ENCODE measurements around the gene LEMD2. TPM values are rescaled to one million over a fixed set of nuclear protein-coding genes. Genes with fewer than 3 reads are reported as not detected.

The LEMD2 gene
- total and polyA plus RNA-seq, 9 of the 15 experiments (the other 6 are each of a cell fraction or from before 2014, with no cell fraction given) = 0.32 to 46.3 (median 30.8) TPM

- ATAC-seq = peak; percentile 95
- TF ChIP-seq COPS2 (conservative IDR thresholded peaks at IDR 0.05) (no peak), MBD1 (CRISPR knock-in tag; IDR thresholded peaks at IDR 0.05) (peak; percentile 95; the same call in 1 of the 2 replicates), SPI1 (IDR thresholded peaks at IDR 0.05; ENCODE audit: borderline replicate concordance, low read depth, low read length) (no peak), RFX7 (CRISPR knock-in tag; IDR thresholded peaks at IDR 0.05) (no peak), C11orf30 (IDR thresholded peaks at IDR 0.05; ENCODE audit: low read depth) (no peak), ZNF134 (CRISPR knock-in tag; conservative IDR thresholded peaks at IDR 0.05) (no peak), MBD2 (IDR thresholded peaks at IDR 0.05; ENCODE audit: borderline replicate concordance, low read depth) (no peak), NONO (IDR thresholded peaks at IDR 0.05; ENCODE audit: low read depth in 2 of 2, low read length in 1 of 2) (peak in 1 of 2 experiments; percentile 64; a peak in 1 of 4 replicates), ZNF280B (CRISPR knock-in tag; IDR thresholded peaks at IDR 0.05) (no peak), USF2 (CRISPR knock-in tag; IDR thresholded peaks at IDR 0.05) (no peak), ESRRA (IDR thresholded peaks at IDR 0.05; ENCODE audit: borderline replicate concordance, low read depth) (peak; percentile 67; the same call in 1 of the 2 replicates), RUNX1 (IDR thresholded peaks at IDR 0.05; ENCODE audit: low read depth) (no peak), L3MBTL2 (IDR thresholded peaks at IDR 0.05) (peak; percentile 92), ZBTB33 (CRISPR knock-in tag; IDR thresholded peaks at IDR 0.05) (0 out of 2 replicates have a peak, but pooled peaks have one; percentile 20)
Observed at GRCh38 chr6:33771146-33772081, 17.5 kb downstream of the LEMD2 start.

More at GRCh38 chr6:33771146-33772081, 17.5 kb downstream of the LEMD2 start:
- Histone ChIP-seq H3K27ac (ENCODE audit: extremely low read depth, low read depth, low read length) (no peak overlapping the region), H2AFZ (ENCODE audit: low read depth, low read length) (no peak overlapping the region), H3K4me3 (no peak overlapping the region), H4K20me1 (replicated peaks; ENCODE audit: control insufficient read depth, insufficient read depth, low read length) (peaks cover 35% of the 10 kb centered on the region), H3K79me2 (ENCODE audit: control insufficient read depth, insufficient read depth, low read length) (no peaks in the 10 kb centered on the region), H3K9me1 (ENCODE audit: control insufficient read depth, insufficient read depth, low read length) (no peaks in the 10 kb centered on the region), H3K36me3 (ENCODE audit: control insufficient read depth, insufficient read depth, low read length) (peaks cover 36% of the 10 kb centered on the region; the same call in 2 of the 3 replicates), H3K4me2 (ENCODE audit: insufficient read depth, low read length) (no peak overlapping the region), H3K9me3 (replicated peaks; ENCODE audit: control insufficient read depth, insufficient read depth, low read depth, low read length) (no peaks in the 10 kb centered on the region), H3K4me1 (replicated peaks in 1 of 2; ENCODE audit: control insufficient read depth in 2 of 2, insufficient read depth in 2 of 2, low read length in 2 of 2) (peaks cover 3 to 15% of the 10 kb centered on the region in 2 experiments; a peak in 3 of 5 replicates), H3K27me3 (ENCODE audit: control insufficient read depth in 2 of 2, insufficient read depth in 2 of 2, low read length in 2 of 2) (peaks cover 9 to 35% of the 10 kb centered on the region in 2 experiments; a peak in 4 of 5 replicates), H3K9ac (ENCODE audit: insufficient read depth in 1 of 2, low read depth in 2 of 2, low read length in 2 of 2) (peak overlapping the region in 1 of 2 experiments; percentile 86; a peak in 2 of 4 replicates)
- intact Hi-C loops (cut with micrococcal nuclease) (loop anchor here (1.0 to 5.0 kb wide), 3 partner anchors 71 to 385 kb away; no protein-coding TSS in a partner anchor), in situ Hi-C loops (cut with MboI) (loop anchor here (5.0 kb wide), 1 partner anchor 261 kb away; no protein-coding TSS in a partner anchor)
- DNase-seq (ENCODE audit: extremely low read depth in 1 of 4, low spot score in 3 of 4) = peak; percentile 87 to 95 (median 92)
- FAIRE-seq = peak; percentile 75
- WGBS (ENCODE audit: insufficient coverage, low coverage, missing lambda C conversion rate) = 11% methylated on average over 43 of the region's 47 CpGs
- ChIA-PET POLR2A (interaction anchor here (0.6 to 4.8 kb wide), 14 partner anchors 10 to 337 kb away, joined by 3 to 36 read pairs (median 4); no protein-coding TSS in a partner anchor), CTCF (ENCODE audit: low intra/inter-chr PET ratio) (interaction anchor here (0.7 to 2.2 kb wide), 3 partner anchors 256 to 415 kb away, joined by 3 to 16 read pairs (median 10); no protein-coding TSS in a partner anchor)
- BruUV-seq (replicated peaks) = TSS peak; percentile 31

All from K562 (cell line).